HEK293 (cell line): ENCODE data around the gene NPW.

Experiments
- CTCF ChIA-PET: fragments of 350-600 bp; formaldehyde crosslinking; extraction: SDS; loops from one replicate; lab custom pipeline; 2021; ENCODE audit warnings: antibody characterized with exemption; lab: Yijun Ruan, JAX
- POLR2A ChIA-PET: fragments of 300-600 bp; formaldehyde crosslinking; extraction: SDS; loops from one replicate; lab custom pipeline; 2020; ENCODE audit warnings: antibody characterized with exemption, inconsistent platforms; lab: Yijun Ruan, JAX
- H3K27ac ChIP-seq: fragments of 200-500 bp; sonication (Bioruptor generic); 2 replicates; pipeline ENCODE4 v1.5.1; 2014; ENCODE audit warnings: low read depth, low read length, control low read depth, inconsistent platforms; ENCODE audit errors: extremely low read depth
- H3K36me3 ChIP-seq, 2 experiments: fragments of 200-500 bp in 1 of 2; sonication (Bioruptor generic) in 1 of 2; 1 replicate in 1 of 2; 2 replicates in 1 of 2; pipeline ENCODE4 v1.5.1; 2014 to 2017; ENCODE audit warnings: inconsistent platforms in 2 of 2, low read length in 2 of 2; ENCODE audit not compliant: control insufficient read depth in 2 of 2, insufficient read depth in 1 of 2
- H3K4me1 ChIP-seq: fragments of 200-500 bp; sonication (Bioruptor generic); 2 replicates; pipeline ENCODE4 v1.5.1; 2014; ENCODE audit warnings: mild to moderate bottlenecking, low read length, inconsistent platforms; ENCODE audit not compliant: control insufficient read depth, insufficient read depth
- H3K4me3 ChIP-seq: 2 replicates; pipeline ENCODE4 v1.5.1; 2011; ENCODE audit warnings: low read depth, mild to moderate bottlenecking, control low read depth, low read length, moderate library complexity
- H3K9me3 ChIP-seq: fragments of 200-500 bp; sonication (Bioruptor generic); 2 replicates; pipeline ENCODE4 v1.5.1; 2014; ENCODE audit warnings: low read depth, low read length, inconsistent platforms; ENCODE audit not compliant: control insufficient read depth, insufficient read depth
- ATF2 ChIP-seq: fragments of 450-650 bp; formaldehyde crosslinking; IDR thresholded peaks from 2 replicates; pipeline ENCODE4 v1.5.1; 2016; ENCODE audit warnings: missing biosample characterization, missing genetic modification characterization, low read depth
- BCL11A ChIP-seq: fragments of 450-650 bp; formaldehyde crosslinking; IDR thresholded peaks from 2 replicates; pipeline ENCODE4 v1.5.1; 2016; ENCODE audit warnings: low read depth, missing biosample characterization, missing genetic modification characterization
- EGR2 ChIP-seq: fragments of 450-650 bp; formaldehyde crosslinking; IDR thresholded peaks from 2 replicates; pipeline ENCODE4 v1.5.1; 2016; ENCODE audit warnings: low read depth, missing biosample characterization, missing genetic modification characterization
- IKZF3 ChIP-seq: fragments of 450-650 bp; IDR thresholded peaks from 2 replicates; pipeline ENCODE4 v1.5.0; 2018; ENCODE audit warnings: missing biosample characterization, mild to moderate bottlenecking, missing genetic modification characterization, moderate library complexity
- KLF1 ChIP-seq: fragments of 450-650 bp; formaldehyde crosslinking; IDR thresholded peaks from 2 replicates; pipeline ENCODE4 v1.5.1; 2016; ENCODE audit warnings: missing biosample characterization, missing genetic modification characterization
- KLF17 ChIP-seq: fragments of 450-650 bp; formaldehyde crosslinking; IDR thresholded peaks from 2 replicates; pipeline ENCODE4 v1.5.1; 2016; ENCODE audit warnings: missing biosample characterization, missing genetic modification characterization
- MEIS1 ChIP-seq: sonication (generic); formaldehyde crosslinking; IDR thresholded peaks from 2 replicates; pipeline ENCODE4 v1.8.1; 2022; ENCODE audit warnings: missing genetic modification reagents, mild to moderate bottlenecking, borderline replicate concordance
- REST ChIP-seq: fragments of 450-650 bp; formaldehyde crosslinking; IDR thresholded peaks from 2 replicates; pipeline ENCODE4 v1.5.1; 2016; ENCODE audit warnings: missing biosample characterization, missing genetic modification characterization
- SCRT2 ChIP-seq: fragments of 450-650 bp; formaldehyde crosslinking; IDR thresholded peaks from 2 replicates; pipeline ENCODE4 v1.5.1; 2016; ENCODE audit warnings: missing biosample characterization, missing genetic modification characterization
- ZBTB44 ChIP-seq: fragments of 450-650 bp; IDR thresholded peaks from 2 replicates; pipeline ENCODE4 v1.5.1; 2018; ENCODE audit warnings: missing biosample characterization, mild to moderate bottlenecking, missing genetic modification characterization
- ZBTB8A ChIP-seq: fragments of 450-650 bp; formaldehyde crosslinking; IDR thresholded peaks from 2 replicates; pipeline ENCODE4 v1.5.1; 2016; ENCODE audit warnings: missing biosample characterization, missing genetic modification characterization
- ZFHX2 ChIP-seq: fragments of 450-650 bp; formaldehyde crosslinking; conservative IDR thresholded peaks from 2 replicates; pipeline ENCODE4 v1.5.1; 2016; ENCODE audit warnings: missing biosample characterization, missing genetic modification characterization
- ZFP69B ChIP-seq: fragments of 450-650 bp; formaldehyde crosslinking; IDR thresholded peaks from 2 replicates; pipeline ENCODE4 v1.5.1; 2016; ENCODE audit warnings: missing biosample characterization, missing genetic modification characterization
- ZIC2 ChIP-seq: fragments of 450-650 bp; formaldehyde crosslinking; IDR thresholded peaks from 2 replicates; pipeline ENCODE4 v1.5.1; 2016; ENCODE audit warnings: missing biosample characterization, missing genetic modification characterization
- ZNF146 ChIP-seq: fragments of 450-650 bp; formaldehyde crosslinking; IDR thresholded peaks from 2 replicates; pipeline ENCODE4 v1.5.1; 2016; ENCODE audit warnings: missing biosample characterization, missing genetic modification characterization
- ZNF157 ChIP-seq: fragments of 450-650 bp; formaldehyde crosslinking; IDR thresholded peaks from 2 replicates; pipeline ENCODE4 v1.5.1; 2016; ENCODE audit warnings: missing biosample characterization, missing genetic modification characterization
- ZNF184 ChIP-seq: fragments of 450-650 bp; IDR thresholded peaks from 2 replicates; pipeline ENCODE4 v1.5.1; 2018; ENCODE audit warnings: missing biosample characterization, mild to moderate bottlenecking, missing genetic modification characterization
- ZNF2 ChIP-seq: fragments of 450-650 bp; formaldehyde crosslinking; IDR thresholded peaks from 2 replicates; pipeline ENCODE4 v1.5.1; 2016; ENCODE audit warnings: missing biosample characterization, missing genetic modification characterization
- ZNF354C ChIP-seq: fragments of 450-650 bp; formaldehyde crosslinking; IDR thresholded peaks from 2 replicates; pipeline ENCODE4 v1.5.1; 2016; ENCODE audit warnings: missing biosample characterization, missing genetic modification characterization, low read depth, borderline replicate concordance
- ZNF433 ChIP-seq: fragments of 450-650 bp; formaldehyde crosslinking; IDR thresholded peaks from 2 replicates; pipeline ENCODE4 v1.5.1; 2016; ENCODE audit warnings: missing biosample characterization, missing genetic modification characterization, low read depth
- ZNF488 ChIP-seq: fragments of 450-650 bp; formaldehyde crosslinking; IDR thresholded peaks from 2 replicates; pipeline ENCODE4 v1.5.1; 2016; ENCODE audit warnings: missing biosample characterization, missing genetic modification characterization
- ZNF555 ChIP-seq: fragments of 450-650 bp; formaldehyde crosslinking; conservative IDR thresholded peaks from 2 replicates; pipeline ENCODE4 v1.5.1; 2017; ENCODE audit warnings: missing biosample characterization, mild to moderate bottlenecking, missing genetic modification characterization, inconsistent platforms
- ZNF571 ChIP-seq: fragments of 450-650 bp; formaldehyde crosslinking; IDR thresholded peaks from 2 replicates; pipeline ENCODE4 v1.5.0; 2017; ENCODE audit warnings: missing biosample characterization, missing genetic modification characterization
- ZNF629 ChIP-seq: fragments of 450-650 bp; formaldehyde crosslinking; IDR thresholded peaks from 2 replicates; pipeline ENCODE4 v1.5.1; 2017; ENCODE audit warnings: missing biosample characterization, missing genetic modification characterization
- ZNF785 ChIP-seq: fragments of 450-650 bp; formaldehyde crosslinking; IDR thresholded peaks from 2 replicates; pipeline ENCODE4 v1.5.1; 2016; ENCODE audit warnings: missing biosample characterization, missing genetic modification characterization
- ZNF843 ChIP-seq: fragments of 450-650 bp; formaldehyde crosslinking; IDR thresholded peaks from 2 replicates; pipeline ENCODE4 v1.5.1; 2016; ENCODE audit warnings: missing biosample characterization, missing genetic modification characterization
- ZSCAN30 ChIP-seq: fragments of 450-650 bp; IDR thresholded peaks from 2 replicates; pipeline ENCODE4 v1.5.1; 2018; ENCODE audit warnings: missing biosample characterization, mild to moderate bottlenecking, missing genetic modification characterization, moderate library complexity

Gene NPW

GRCh38 chr16:2003827-2004641 lies 15.6 kb upstream of the NPW start (continued):
- TF ChIP-seq ZFP69B (tag by site-specific recombination) (peak; percentile 58; the same call in 1 of the 2 replicates), ZIC2 (peak; percentile 62), ZNF843 (tag by site-specific recombination) (0 out of 2 replicates have a peak, but pooled peaks have one; percentile 38), ZSCAN30 (tag by site-specific recombination) (peak; percentile 90), REST (peak; percentile 53; the same call in 1 of the 2 replicates), SCRT2 (peak; percentile 93)

GRCh38 chr16:2004795-2005517 lies 14.6 kb upstream of the NPW start:
- peak overlapping the region; percentile 61; the same call in 1 of the 2 replicates for H3K27ac ChIP-seq
- peaks cover 27% of the 10 kb centered on the region for H3K4me1 ChIP-seq
- no peaks in the 10 kb centered on the region for H3K9me3 ChIP-seq
- H3K4me3 ChIP-seq: no peak overlapping the region
- POLR2A ChIA-PET: interaction anchor here (1.0 to 2.1 kb wide), 6 partner anchors 11 to 150 kb away, joined by 3 to 19 read pairs (median 5); partner anchors contain the start of genes NTHL1, RPS2, TRAF7 and TSC2
- CTCF ChIA-PET: interaction anchor here (0.5 to 3.3 kb wide), 13 partner anchors 10 to 1260 kb away, joined by 3 to 39 read pairs (median 6); partner anchors contain the start of genes GFER and PGP
- peaks cover 0 to 65% of the 10 kb centered on the region in 2 experiments; a peak in 2 of 3 replicates for H3K36me3 ChIP-seq
- TF ChIP-seq KLF17 (peak; percentile 65), ZNF433 (no peak), IKZF3 (tag by site-specific recombination) (peak; percentile 35; the same call in 1 of the 2 replicates), KLF1 (tag by site-specific recombination) (peak; percentile 65), ZBTB44 (no peak), ZNF354C (tag by site-specific recombination) (no peak), ZNF146 (tag by site-specific recombination) (no peak), ZNF555 (no peak), ZFHX2 (peak; percentile 88), ZNF571 (no peak), ZNF157 (tag by site-specific recombination) (no peak), EGR2 (tag by site-specific recombination) (peak; percentile 91), ZBTB8A (0 out of 2 replicates have a peak, but pooled peaks have one; percentile 15), ZNF2 (tag by site-specific recombination) (no peak), ZNF488 (no peak), BCL11A (tag by site-specific recombination) (no peak), MEIS1 (no peak), ZNF785 (tag by site-specific recombination) (no peak), ZNF184 (tag by site-specific recombination) (no peak), ZNF629 (tag by site-specific recombination) (no peak), ATF2 (tag by site-specific recombination) (no peak)
